GM18526 (cell line): Measurements from ENCODE around the gene RAB15.

Experiments used
- POLR2A ChIP-seq: IDR thresholded peaks from 3 replicates; pipeline ENCODE4 v1.6.1; 2011; ENCODE audit not compliant: insufficient read length; ENCODE audit errors: extremely low read depth

RAB15 gene

GRCh38 chr14:64997108-64997794 is 25.1 kb upstream of the RAB15 start:
- no peak for TF ChIP-seq POLR2A

- TF ChIP-seq POLR2A, result no peak
These were observed 23.2 kb upstream of the RAB15 start for GRCh38 chr14:64995291-64995690.

- TF ChIP-seq POLR2A, result no peak
These were observed 22.4 kb upstream of the RAB15 start for GRCh38 chr14:64994540-64994939.

GRCh38 chr14:64993266-64993930 is 21.3 kb upstream of the RAB15 start:
- no peak for TF ChIP-seq POLR2A

- no peak for TF ChIP-seq POLR2A
These were observed 20.3 kb upstream of the RAB15 start for GRCh38 chr14:64992328-64992885.

GRCh38 chr14:64990939-64991338 is 18.8 kb upstream of the RAB15 start:
- no peak for TF ChIP-seq POLR2A

- no peak for TF ChIP-seq POLR2A
These were observed 18.2 kb upstream of the RAB15 start for GRCh38 chr14:64990296-64990695.

GRCh38 chr14:64987438-64987767 is 15.3 kb upstream of the RAB15 start:
- no peak for TF ChIP-seq POLR2A

- peak; percentile 57 for TF ChIP-seq POLR2A
These were observed 14.7 kb upstream of the RAB15 start, which contains the start of gene FNTB for GRCh38 chr14:64986648-64987437. FNTB (plus strand) TSS chr14:64986895; CDS start chr14:64986954, 59 bp downstream.

GRCh38 chr14:64983439-64984310 is 11.5 kb upstream of the RAB15 start:
- TF ChIP-seq POLR2A, result no peak

- TF ChIP-seq POLR2A, result no peak
These were observed 7.4 kb upstream of the RAB15 start for GRCh38 chr14:64979336-64980074.

GRCh38 chr14:64974563-64974962 is 2.4 kb upstream of the RAB15 start:
- no peak for TF ChIP-seq POLR2A

- no peak for TF ChIP-seq POLR2A
These were observed 1.7 kb upstream of the RAB15 start for GRCh38 chr14:64973826-64974225.

GRCh38 chr14:64973026-64973442 is 898 bp upstream of the RAB15 start:
- TF ChIP-seq POLR2A, result no peak
